ENCODE data around the gene CCDC171. TPM values are rescaled to one million over a fixed set of nuclear protein-coding genes. Genes with fewer than 3 reads are reported as not detected.

CCDC171 gene
- total RNA-seq, 5 donors from 2014 or later (not counting 1 experiment from before 2014, with no cell fraction given) = 0.79 to 1.7 (median 1.4) TPM

DNA sequence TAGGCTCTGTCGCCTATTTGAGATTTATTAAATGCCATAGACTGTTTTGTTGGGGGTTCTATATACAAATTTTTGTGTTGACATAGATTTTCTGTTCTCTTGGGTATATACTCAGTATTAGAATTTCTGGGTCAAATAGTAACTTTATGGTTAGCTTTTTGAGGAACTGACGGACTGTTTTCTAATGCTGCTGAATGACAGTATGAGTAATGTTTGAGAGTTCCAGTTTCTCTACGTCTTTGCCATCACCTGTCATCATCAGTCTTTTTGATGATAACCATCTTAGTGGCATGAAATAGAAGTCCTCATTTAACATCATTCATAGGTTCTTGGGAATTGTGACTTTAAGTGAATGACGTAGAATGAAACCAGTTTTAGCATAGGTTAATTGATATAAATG, 60.1 kb downstream of the CCDC171 start:
- ChIA-PET POLR2A (no interaction called here), CTCF (no interaction called here)

DNA sequence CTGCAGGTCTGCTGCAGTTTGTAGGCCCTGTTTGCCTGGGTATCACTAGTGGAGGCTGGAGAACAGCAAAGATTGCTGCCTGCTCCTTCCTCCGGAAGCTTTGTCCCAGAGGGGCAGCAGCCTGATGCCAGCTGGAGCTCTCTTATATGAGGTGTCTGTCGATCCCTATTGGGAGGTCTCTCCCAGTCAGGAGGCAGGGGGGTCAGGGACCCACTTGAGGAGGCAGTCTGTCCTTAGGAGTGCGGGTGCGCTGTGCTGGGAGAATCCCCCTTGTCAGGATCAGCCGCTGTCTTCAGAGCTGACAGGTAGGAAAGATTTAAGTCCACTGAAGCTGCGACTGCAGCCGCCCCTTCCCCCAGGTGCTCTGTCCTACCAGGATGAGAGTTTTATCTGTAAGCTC, 64.9 kb downstream of the CCDC171 start:
- CTCF ChIA-PET = interaction anchor here in 1 of 2 donors (0.6 kb wide), 1 partner anchor 407 kb away, joined by 3 read pairs; no protein-coding TSS in a partner anchor
- H3K27ac Mint-ChIP-seq = no peak overlapping the region
- H3K36me3 ChIP-seq (ENCODE audit: control insufficient read depth in 2 of 2, extremely low read depth in 1 of 2, insufficient read depth in 1 of 2, low read length in 1 of 2) = no peaks in the 10 kb centered on the region

More for the DNA sequence above, 60.1 kb downstream of the CCDC171 start:
- Mint-ChIP-seq H3K27ac (no peak overlapping the region), H3K9me3 (no peaks in the 10 kb centered on the region), H3K27me3 (no peaks in the 10 kb centered on the region), H3K4me1 (no peaks in the 10 kb centered on the region), H3K36me3 (peaks cover 2% of the 10 kb centered on the region), H3K4me3 (no peak overlapping the region)
- Histone ChIP-seq H3K27me3 (replicated peaks in 1 of 2; ENCODE audit: control insufficient read depth in 2 of 2, extremely low read depth in 1 of 2, insufficient read depth in 2 of 2, low read length in 1 of 2) (no peaks in the 10 kb centered on the region), H3K4me3 (ENCODE audit: control insufficient read depth in 1 of 2, extremely low read depth in 1 of 2, low read length in 1 of 2) (no peak overlapping the region), H3K4me1 (ENCODE audit: control insufficient read depth in 1 of 2, extremely low read depth in 1 of 2, insufficient read depth in 2 of 2, low read length in 2 of 2) (no peaks in the 10 kb centered on the region), H3K27ac (ENCODE audit: low read length) (no peak overlapping the region), H3K9me3 (no peaks in the 10 kb centered on the region), H3K36me3 (ENCODE audit: control insufficient read depth in 2 of 2, extremely low read depth in 1 of 2, insufficient read depth in 1 of 2, low read length in 1 of 2) (no peaks in the 10 kb centered on the region)
- ATAC-seq (replicated peaks in 1 of 4) (no peak), DNase-seq (no peak)
- 100% methylated on average over 1 of the region's 4 CpGs for WGBS (ENCODE audit: insufficient coverage)

DNA sequence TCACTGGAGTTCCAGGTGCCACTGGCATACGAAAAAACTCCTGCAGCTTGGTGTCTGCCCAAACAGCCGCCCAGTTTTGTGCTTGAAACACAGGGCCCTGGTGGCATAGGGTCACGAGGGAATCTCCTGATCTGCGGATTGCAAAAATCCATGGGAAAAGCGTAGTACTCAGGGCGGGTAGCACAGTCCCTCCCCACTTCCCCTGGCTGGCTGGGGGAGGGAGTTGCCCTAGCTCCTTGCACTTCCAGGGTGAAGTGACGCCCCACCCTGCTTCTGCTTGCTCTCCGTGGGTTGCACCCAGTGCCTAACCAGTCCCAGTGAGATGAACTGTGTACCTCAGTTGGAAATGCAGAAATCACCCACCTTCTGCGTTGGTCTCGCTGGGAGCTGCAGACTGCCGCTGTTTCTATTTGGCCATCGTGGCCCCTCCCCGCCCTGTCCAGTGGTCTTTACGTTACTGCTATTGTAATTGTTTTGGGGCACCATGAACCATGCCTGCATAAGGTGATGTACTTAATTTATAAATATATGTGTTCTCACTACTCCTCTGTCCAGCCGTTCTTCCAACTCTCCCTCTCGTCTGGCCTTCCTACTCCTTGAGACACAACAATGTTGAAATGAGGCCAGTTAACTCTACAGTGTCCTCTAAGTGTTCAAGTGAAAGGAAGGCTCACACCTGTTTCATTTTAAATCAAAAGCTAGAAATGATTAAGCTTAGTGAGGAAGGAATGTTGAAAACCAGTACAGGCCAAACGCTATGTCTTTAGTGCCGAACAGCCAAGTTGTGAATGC, 65.9 kb downstream of the CCDC171 start:
- CTCF ChIA-PET = interaction anchor here in 1 of 2 donors (0.6 kb wide), 1 partner anchor 15 kb away, joined by 4 read pairs; no protein-coding TSS in a partner anchor
- WGBS (ENCODE audit: insufficient coverage) = 93% methylated on average over 9 of the region's 18 CpGs
- peaks cover 2% of the 10 kb centered on the region for H3K36me3 Mint-ChIP-seq
- H3K9me3 Mint-ChIP-seq = no peaks in the 10 kb centered on the region
- no peaks in the 10 kb centered on the region for H3K4me1 Mint-ChIP-seq
- no peaks in the 10 kb centered on the region for H3K27me3 Mint-ChIP-seq
- ATAC-seq (replicated peaks in 1 of 4) (no peak), DNase-seq (no peak)
- H3K27ac Mint-ChIP-seq = no peak overlapping the region
- Histone ChIP-seq H3K9me3 (no peaks in the 10 kb centered on the region), H3K36me3 (ENCODE audit: control insufficient read depth in 2 of 2, extremely low read depth in 1 of 2, insufficient read depth in 1 of 2, low read length in 1 of 2) (no peaks in the 10 kb centered on the region), H3K27ac (ENCODE audit: low read length) (no peak overlapping the region), H3K4me3 (ENCODE audit: control insufficient read depth in 1 of 2, extremely low read depth in 1 of 2, low read length in 1 of 2) (no peak overlapping the region), H3K27me3 (replicated peaks in 1 of 2; ENCODE audit: control insufficient read depth in 2 of 2, extremely low read depth in 1 of 2, insufficient read depth in 2 of 2, low read length in 1 of 2) (no peaks in the 10 kb centered on the region), H3K4me1 (ENCODE audit: control insufficient read depth in 1 of 2, extremely low read depth in 1 of 2, insufficient read depth in 2 of 2, low read length in 2 of 2) (no peaks in the 10 kb centered on the region)
- POLR2A ChIA-PET = no interaction called here
- H3K4me3 Mint-ChIP-seq = no peak overlapping the region

More for the DNA sequence above, 64.9 kb downstream of the CCDC171 start:
- H3K4me1 ChIP-seq (ENCODE audit: control insufficient read depth in 1 of 2, extremely low read depth in 1 of 2, insufficient read depth in 2 of 2, low read length in 2 of 2) = no peaks in the 10 kb centered on the region
- no peaks in the 10 kb centered on the region for H3K27me3 ChIP-seq (replicated peaks in 1 of 2; ENCODE audit: control insufficient read depth in 2 of 2, extremely low read depth in 1 of 2, insufficient read depth in 2 of 2, low read length in 1 of 2)
- DNase-seq = no peak
- no peak overlapping the region for H3K27ac ChIP-seq (ENCODE audit: low read length)
- 94% methylated on average over 7 of the region's 7 CpGs for WGBS (ENCODE audit: insufficient coverage)
- no peaks in the 10 kb centered on the region for H3K27me3 Mint-ChIP-seq
- H3K4me1 Mint-ChIP-seq = no peaks in the 10 kb centered on the region
- H3K36me3 Mint-ChIP-seq = peaks cover 2% of the 10 kb centered on the region
- H3K4me3 Mint-ChIP-seq = no peak overlapping the region
- no peak overlapping the region for H3K4me3 ChIP-seq (ENCODE audit: control insufficient read depth in 1 of 2, extremely low read depth in 1 of 2, low read length in 1 of 2)
- POLR2A ChIA-PET = no interaction called here
- no peak for ATAC-seq (replicated peaks in 1 of 4)
- no peaks in the 10 kb centered on the region for H3K9me3 ChIP-seq
- no peaks in the 10 kb centered on the region for H3K9me3 Mint-ChIP-seq

DNA sequence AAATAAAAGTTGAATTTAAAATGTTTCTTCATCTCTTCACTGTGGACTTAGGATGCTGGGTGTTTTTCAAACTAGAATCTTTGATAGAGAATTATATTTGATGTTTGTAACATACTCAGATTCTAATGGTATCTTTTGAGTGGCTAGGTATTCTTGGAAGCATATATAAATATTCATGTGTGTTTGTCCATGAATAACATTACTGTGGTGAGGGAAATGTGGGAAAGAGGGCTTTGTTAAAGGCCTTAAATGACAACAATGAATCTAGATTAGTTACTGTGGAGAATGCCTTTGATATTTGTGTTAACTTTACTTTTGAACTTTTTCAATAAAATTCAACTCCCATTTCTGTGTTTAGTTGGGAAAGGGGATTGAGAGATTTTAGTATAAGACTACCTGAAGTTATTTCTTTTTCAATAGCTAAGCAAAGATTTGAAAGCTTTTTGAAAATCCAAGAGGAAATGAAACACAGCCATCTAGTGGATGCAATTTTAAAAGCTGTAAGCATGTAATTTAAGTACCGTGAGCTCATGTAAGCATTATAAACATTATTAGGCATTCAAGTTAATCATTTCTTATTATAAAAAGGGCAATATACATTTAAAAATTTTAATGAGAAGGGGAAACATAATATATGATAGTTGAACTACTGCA, 69.6 kb downstream of the CCDC171 start:
- WGBS (ENCODE audit: insufficient coverage) = no CpG with 5 or more reads among the region's 1 CpG
- H3K9me3 Mint-ChIP-seq = peaks cover 0 to 6% (median 2%) of the 10 kb centered on the region in 3 donors
- no peaks in the 10 kb centered on the region for H3K4me1 ChIP-seq (ENCODE audit: control insufficient read depth in 1 of 2, extremely low read depth in 1 of 2, insufficient read depth in 2 of 2, low read length in 2 of 2)
- ChIA-PET POLR2A (no interaction called here), CTCF (interaction anchor here in 1 of 2 donors (0.6 kb wide), 1 partner anchor 146 kb away, joined by 3 read pairs; no protein-coding TSS in a partner anchor)
- H3K27me3 ChIP-seq (replicated peaks in 1 of 2; ENCODE audit: control insufficient read depth in 2 of 2, extremely low read depth in 1 of 2, insufficient read depth in 2 of 2, low read length in 1 of 2) = no peaks in the 10 kb centered on the region
- H3K4me3 Mint-ChIP-seq = no peak overlapping the region
- ATAC-seq (replicated peaks in 1 of 4) = no peak
- no peak overlapping the region for H3K27ac ChIP-seq (ENCODE audit: low read length)
- H3K27me3 Mint-ChIP-seq = peaks cover 2 to 3% of the 10 kb centered on the region in 2 donors
- peaks cover 9% of the 10 kb centered on the region for H3K36me3 Mint-ChIP-seq
- no peak overlapping the region for H3K27ac Mint-ChIP-seq
- H3K4me3 ChIP-seq (ENCODE audit: control insufficient read depth in 1 of 2, extremely low read depth in 1 of 2, low read length in 1 of 2) = no peak overlapping the region
- H3K9me3 ChIP-seq = no peaks in the 10 kb centered on the region
- DNase-seq = no peak
- no peaks in the 10 kb centered on the region for H3K4me1 Mint-ChIP-seq
- no peaks in the 10 kb centered on the region for H3K36me3 ChIP-seq (ENCODE audit: control insufficient read depth in 2 of 2, extremely low read depth in 1 of 2, insufficient read depth in 1 of 2, low read length in 1 of 2)

DNA sequence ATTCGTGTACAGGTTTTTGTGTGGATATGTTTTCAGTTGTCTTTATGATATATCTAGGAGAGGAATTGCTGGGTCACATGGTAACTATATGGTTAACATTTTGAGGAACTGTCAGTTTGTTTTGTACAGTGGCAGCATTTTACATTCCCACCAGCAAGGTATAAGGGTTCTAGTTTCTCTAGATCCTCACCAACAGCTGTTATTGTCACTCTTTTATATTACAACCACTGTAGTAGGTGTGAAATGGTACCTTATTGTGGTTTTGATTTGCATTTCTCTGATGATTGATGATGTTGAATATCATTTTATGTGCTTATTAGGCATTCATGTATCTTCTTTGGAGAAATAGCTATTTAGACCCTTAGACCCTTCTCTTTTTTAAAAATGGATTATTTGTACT, 82.9 kb downstream of the CCDC171 start:
- no peaks in the 10 kb centered on the region for H3K27me3 Mint-ChIP-seq
- POLR2A ChIA-PET = no interaction called here
- DNase-seq (no peak), ATAC-seq (replicated peaks in 1 of 4) (no peak)
- Histone ChIP-seq H3K27me3 (replicated peaks in 1 of 2; ENCODE audit: control insufficient read depth in 2 of 2, extremely low read depth in 1 of 2, insufficient read depth in 2 of 2, low read length in 1 of 2) (no peaks in the 10 kb centered on the region), H3K36me3 (ENCODE audit: control insufficient read depth in 2 of 2, extremely low read depth in 1 of 2, insufficient read depth in 1 of 2, low read length in 1 of 2) (no peaks in the 10 kb centered on the region), H3K27ac (ENCODE audit: low read length) (no peak overlapping the region), H3K9me3 (no peaks in the 10 kb centered on the region), H3K4me3 (ENCODE audit: control insufficient read depth in 1 of 2, extremely low read depth in 1 of 2, low read length in 1 of 2) (no peak overlapping the region), H3K4me1 (ENCODE audit: control insufficient read depth in 1 of 2, extremely low read depth in 1 of 2, insufficient read depth in 2 of 2, low read length in 2 of 2) (no peaks in the 10 kb centered on the region)
- H3K4me1 Mint-ChIP-seq = no peaks in the 10 kb centered on the region
- no peak overlapping the region for H3K27ac Mint-ChIP-seq
- CTCF ChIA-PET = no interaction called here
- H3K36me3 Mint-ChIP-seq = no peaks in the 10 kb centered on the region
- H3K4me3 Mint-ChIP-seq = no peak overlapping the region
- H3K9me3 Mint-ChIP-seq = no peaks in the 10 kb centered on the region
- no CpG with 5 or more reads among the region's 1 CpG for WGBS (ENCODE audit: insufficient coverage)

DNA sequence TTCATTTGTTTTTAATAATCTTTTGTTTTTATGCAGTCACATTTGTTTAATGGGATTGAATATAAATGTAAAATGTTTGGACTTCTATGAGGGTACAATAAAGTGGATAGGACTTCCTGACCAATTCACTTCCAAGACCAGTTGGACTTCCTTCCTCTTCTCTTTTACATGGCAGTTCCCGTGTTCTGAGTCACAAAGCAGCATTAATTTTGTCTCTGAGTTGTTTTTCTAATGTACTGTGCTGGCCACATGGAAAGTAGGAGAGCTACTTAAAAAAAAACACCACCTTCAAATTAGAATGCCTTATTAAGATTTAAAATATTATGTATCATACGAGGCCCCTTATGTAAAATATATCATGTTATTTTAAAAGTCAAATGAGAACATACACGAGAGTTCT, 87.3 kb downstream of the CCDC171 start:
- Histone ChIP-seq H3K9me3 (no peaks in the 10 kb centered on the region), H3K4me1 (ENCODE audit: control insufficient read depth in 1 of 2, extremely low read depth in 1 of 2, insufficient read depth in 2 of 2, low read length in 2 of 2) (no peaks in the 10 kb centered on the region), H3K36me3 (ENCODE audit: control insufficient read depth in 2 of 2, extremely low read depth in 1 of 2, insufficient read depth in 1 of 2, low read length in 1 of 2) (no peaks in the 10 kb centered on the region), H3K4me3 (ENCODE audit: control insufficient read depth in 1 of 2, extremely low read depth in 1 of 2, low read length in 1 of 2) (no peak overlapping the region), H3K27ac (ENCODE audit: low read length) (no peak overlapping the region), H3K27me3 (replicated peaks in 1 of 2; ENCODE audit: control insufficient read depth in 2 of 2, extremely low read depth in 1 of 2, insufficient read depth in 2 of 2, low read length in 1 of 2) (no peaks in the 10 kb centered on the region)
- no peak for ATAC-seq (replicated peaks in 1 of 4)
- H3K27ac Mint-ChIP-seq = no peak overlapping the region
- CTCF ChIA-PET = interaction anchor here in 1 of 2 donors (0.6 kb wide), 2 partner anchors 12 to 170 kb away, joined by 3 to 8 read pairs; no protein-coding TSS in a partner anchor
- H3K27me3 Mint-ChIP-seq = peaks cover 0 to 10% of the 10 kb centered on the region in 2 donors
- no peaks in the 10 kb centered on the region for H3K4me1 Mint-ChIP-seq
- H3K4me3 Mint-ChIP-seq = no peak overlapping the region
- no peaks in the 10 kb centered on the region for H3K9me3 Mint-ChIP-seq
- POLR2A ChIA-PET = no interaction called here
- no peaks in the 10 kb centered on the region for H3K36me3 Mint-ChIP-seq
- no peak for DNase-seq
- WGBS (ENCODE audit: insufficient coverage) = no CpG with 5 or more reads among the region's 3 CpGs
